HepG2 (cell line): ENCODE measurements around the gene SRD5A1. TPM values are rescaled to one million over a fixed set of nuclear protein-coding genes. Genes with fewer than 3 reads are reported as not detected.

ENCODE experiments used
- ATAC-seq: fragments of 200-7000 bp; cut with Tn5 transposase; 3 replicates; pipeline ENCODE4 v1.9.1; 2020; ENCODE audit warnings: mild to moderate bottlenecking, moderate library complexity
- BruUV-seq: library from RNA; stranded (reverse); fragments of 400-500 nt; replicated peaks from 2 replicates; lab custom pipeline; 2021; lab: Mats Ljungman, UMichigan
- CTCF ChIA-PET: fragments of 300-600 bp; formaldehyde crosslinking; extraction: SDS; loops from one replicate; lab custom pipeline; 2021; ENCODE audit warnings: low total read pairs, inconsistent platforms, low intra/inter-chr PET ratio; lab: Yijun Ruan, JAX
- POLR2A ChIA-PET: fragments of 350-600 bp; sonication (Branson Sonifier 250); formaldehyde crosslinking; loops from one replicate; lab custom pipeline; 2020; ENCODE audit warnings: antibody characterized with exemption, inconsistent platforms; lab: Yijun Ruan, JAX
- DNase-seq: peaks from one replicate; pipeline ENCODE4 v3.0.0-alpha.2; 2015; ENCODE audit warnings: low spot score
- FAIRE-seq: peaks from 3 replicates; lab custom pipeline; 2011; peaks lifted over from hg19 to GRCh38; lab: Jason Lieb, UNC
- H2AFZ ChIP-seq: one replicate; pipeline ENCODE4 v1.6.1; 2011; ENCODE audit warnings: low read length, inconsistent platforms
- H3K27ac ChIP-seq: fragments of 300-600 bp; 3 replicates; pipeline ENCODE4 v1.8.0; 2011; ENCODE audit warnings: mixed run types, mild to moderate bottlenecking, mixed read lengths, low read length, inconsistent platforms; ENCODE audit not compliant: insufficient read depth; ENCODE audit errors: extremely low read length
- H3K27me3 ChIP-seq, 2 experiments: fragments of 200-600 bp in 1 of 2; 2 replicates in 1 of 2; 3 replicates in 1 of 2; pipeline versions ENCODE4 v1.6.0 to v1.8.0; 2011; ENCODE audit warnings: low read length in 2 of 2, mild to moderate bottlenecking in 2 of 2, moderate library complexity in 2 of 2, inconsistent platforms in 1 of 2; ENCODE audit not compliant: insufficient read depth in 2 of 2, control insufficient read depth in 1 of 2
- H3K36me3 ChIP-seq, 2 experiments: fragments of 200-600 bp in 1 of 2; replicated peaks in 1 of 2; 2 replicates in 1 of 2; 3 replicates in 1 of 2; pipeline versions ENCODE4 v1.5.1 to v1.8.0; 2011; ENCODE audit warnings: low read length in 2 of 2, inconsistent platforms in 1 of 2; ENCODE audit not compliant: insufficient read depth in 2 of 2, control insufficient read depth in 1 of 2
- H3K4me1 ChIP-seq: 2 replicates; pipeline ENCODE4 v1.5.1; 2012; ENCODE audit warnings: low read length, inconsistent platforms; ENCODE audit not compliant: insufficient read depth
- H3K4me2 ChIP-seq: 2 replicates; pipeline ENCODE4 v1.6.0; 2011; ENCODE audit warnings: low read depth, low read length, inconsistent platforms
- H3K4me3 ChIP-seq, 3 experiments: fragments of 200-600 bp in 1 of 3; sonication (generic), shearing (Covaris generic) in 1 of 3; replicated peaks in 1 of 3; 2 replicates each; pipeline ENCODE4 v1.5.1; 2011 to 2016; ENCODE audit warnings: low read length in 3 of 3, inconsistent platforms in 2 of 3, low read depth in 2 of 3, mild to moderate bottlenecking in 2 of 3, control low read depth in 1 of 3, mixed read lengths in 1 of 3; ENCODE audit not compliant: insufficient read depth in 1 of 3
- H3K79me2 ChIP-seq: one replicate; pipeline ENCODE4 v1.6.1; 2011; ENCODE audit warnings: low read length, inconsistent platforms; ENCODE audit not compliant: insufficient read depth
- H3K9ac ChIP-seq: 2 replicates; pipeline ENCODE4 v1.6.0; 2011; ENCODE audit warnings: mild to moderate bottlenecking, low read depth, low read length, inconsistent platforms; ENCODE audit not compliant: insufficient read depth
- H3K9me3 ChIP-seq: 2 replicates; pipeline ENCODE4 v1.5.1; 2012; ENCODE audit warnings: mild to moderate bottlenecking, low read length
- H4K20me1 ChIP-seq: 2 replicates; pipeline ENCODE4 v1.6.0; 2011; ENCODE audit warnings: inconsistent platforms, mild to moderate bottlenecking, low read length, moderate library complexity; ENCODE audit not compliant: insufficient read depth
- FOXK2 ChIP-seq: fragments of 450-650 bp; IDR thresholded peaks from 2 replicates; pipeline ENCODE4 v1.6.1; 2016
- HNRNPK ChIP-seq: fragments of 200-400 bp; formaldehyde crosslinking; IDR thresholded peaks from 2 replicates; pipeline ENCODE4 v1.6.1; 2018; ENCODE audit warnings: low read length, low read depth, moderate library complexity, mild to moderate bottlenecking; ENCODE audit not compliant: poor library complexity, severe bottlenecking
- ZFP41 ChIP-seq: sonication (generic); formaldehyde crosslinking; IDR thresholded peaks from 2 replicates; pipeline ENCODE4 v1.4.0; 2020; ENCODE audit warnings: mild to moderate bottlenecking, missing genetic modification reagents, borderline replicate concordance
- ZNF747 ChIP-seq: sonication (generic); formaldehyde crosslinking; IDR thresholded peaks from 2 replicates; pipeline ENCODE4 v1.8.1; 2023; ENCODE audit warnings: missing genetic modification reagents, mild to moderate bottlenecking, borderline replicate concordance
- ZNF841 ChIP-seq: sonication (generic); formaldehyde crosslinking; IDR thresholded peaks from 2 replicates; pipeline ENCODE4 v1.8.1; 2023; ENCODE audit warnings: missing genetic modification reagents, borderline replicate concordance
- ZSCAN25 ChIP-seq: sonication (generic); formaldehyde crosslinking; IDR thresholded peaks from 2 replicates; pipeline ENCODE4 v1.8.0; 2022; ENCODE audit warnings: mild to moderate bottlenecking, missing genetic modification reagents
- WGBS: methylation state at CpG from one replicate; pipeline ENCODE4 v1.1.6; 2017; ENCODE audit warnings: low lambda C conversion rate; 5-methylcytosine and 5-hydroxymethylcytosine counted together
- in situ Hi-C: cut with HindIII; loops from 2 replicates; pipeline ENCODE4 v1.10.0; 2017; ENCODE audit warnings: low pct_unique_long_range_greater_than_20kb; ENCODE audit not compliant: extremely low pct_ligation_motif_present
- intact Hi-C: fragments of 100-400 bp; cut with micrococcal nuclease; formaldehyde crosslinking; loops from one replicate; pipeline ENCODE4 v1.10.0; 2022; ENCODE audit not compliant: unreplicated experiment
- polyA plus RNA-seq, 8 experiments: library from polyadenylated mRNA; depleted of rRNA in 3 of 8; stranded (reverse) in 7 of 8; unstranded in 1 of 8; fragments of >200 nt; fragmentation: Illumina TruSeq in 4 of 8; extraction: Trizol in 4 of 8; gene quantifications; 2 replicates each; pipeline versions ENCODE4 v1.2.1 to v1.2.3, GENCODE V29; 2011 to 2016; ENCODE audit warnings: low read depth in 4 of 8, missing spikeins in 1 of 8, mixed read lengths in 1 of 8; ENCODE audit not compliant: insufficient read depth in 1 of 8
- total RNA-seq, 5 experiments: library from RNA; depleted of rRNA; stranded (reverse); fragments of >200 nt; fragmentation: Illumina TruSeq; extraction: Trizol; gene quantifications; 2 replicates each; pipeline ENCODE4 v1.2.3, GENCODE V29; 2016; ENCODE audit warnings: low read depth in 1 of 5
- TF ChIP-seq, protein P1 (sequence below): IDR thresholded peaks from 2 replicates; pipeline ENCODE4 v1.6.1; 2016
- TF ChIP-seq, protein P2 (sequence below): sonication (generic); formaldehyde crosslinking; IDR thresholded peaks from 2 replicates; pipeline ENCODE4 v1.5.0; 2020; ENCODE audit warnings: missing genetic modification reagents

The SRD5A1 gene
- total and polyA plus RNA-seq, 2 of the 13 experiments (the other 11 are each of a cell fraction or from before 2014, with no cell fraction given) = 6.1 to 9.9 TPM

DNA sequence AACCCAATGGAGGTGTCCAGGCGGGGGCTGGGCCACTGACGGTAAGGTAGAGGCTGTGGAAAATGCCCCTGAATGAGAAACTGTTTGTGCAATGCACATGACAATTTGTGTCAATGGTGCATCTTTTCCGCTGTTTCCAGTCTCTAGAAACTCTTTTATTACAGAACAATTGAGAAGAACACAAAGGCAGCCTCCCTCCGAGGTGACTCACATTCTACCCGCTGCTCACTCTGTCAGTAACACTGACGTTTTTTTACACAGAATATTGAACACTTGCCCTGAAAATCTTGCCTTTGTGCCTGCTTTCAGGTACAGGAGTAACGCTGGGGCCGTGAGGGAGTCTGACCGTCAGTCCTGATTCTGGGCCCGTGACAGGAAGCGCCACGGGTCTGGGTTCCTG, 68.3 kb downstream of the SRD5A1 start (continued):
- no peak for TF ChIP-seq ZFP41 (CRISPR knock-in tag)
- TF ChIP-seq ZSCAN25 = no peak

DNA sequence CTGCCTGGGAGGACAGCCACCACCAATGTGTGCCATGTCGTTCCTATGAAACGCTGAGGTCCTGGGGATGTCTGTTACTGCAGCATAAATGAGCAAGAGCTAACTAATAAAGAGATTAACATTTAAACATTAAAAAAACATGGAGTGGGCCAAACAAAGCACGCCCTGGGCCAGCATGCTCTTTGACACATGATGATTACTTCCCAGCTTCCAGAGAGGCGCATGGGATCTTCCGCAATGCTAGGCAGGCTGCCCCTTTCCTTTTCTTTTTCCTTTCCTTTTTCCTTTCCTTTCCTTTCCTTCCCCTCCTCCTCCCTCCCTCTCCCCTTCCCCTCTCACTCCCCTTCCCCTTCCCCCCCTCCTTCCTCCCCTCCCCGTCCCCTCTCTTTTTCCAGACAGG, 69.4 kb downstream of the SRD5A1 start:
- 66% methylated on average over 6 of the region's 6 CpGs for WGBS
- no peak overlapping the region for H3K9ac ChIP-seq
- H3K36me3 ChIP-seq = no peaks in the 10 kb centered on the region
- intact Hi-C loops (no loop called here), in situ Hi-C loops (no loop called here)
- H3K27me3 ChIP-seq = peaks cover 0 to 41% of the 10 kb centered on the region in 2 experiments; a peak in 4 of 5 replicates
- no peak overlapping the region for H2AFZ ChIP-seq
- H3K27ac ChIP-seq = no peak overlapping the region
- no peaks in the 10 kb centered on the region for H3K9me3 ChIP-seq
- H3K79me2 ChIP-seq = no peaks in the 10 kb centered on the region
- H3K4me2 ChIP-seq = no peak overlapping the region
- H3K4me3 ChIP-seq = no peak overlapping the region
- CTCF ChIA-PET = no interaction called here
- DNase-seq (no peak), ATAC-seq (no peak), FAIRE-seq (no peak)
- no peaks in the 10 kb centered on the region for H4K20me1 ChIP-seq
- BruUV-seq = no TSS peak
- TF ChIP-seq, protein P1, sequence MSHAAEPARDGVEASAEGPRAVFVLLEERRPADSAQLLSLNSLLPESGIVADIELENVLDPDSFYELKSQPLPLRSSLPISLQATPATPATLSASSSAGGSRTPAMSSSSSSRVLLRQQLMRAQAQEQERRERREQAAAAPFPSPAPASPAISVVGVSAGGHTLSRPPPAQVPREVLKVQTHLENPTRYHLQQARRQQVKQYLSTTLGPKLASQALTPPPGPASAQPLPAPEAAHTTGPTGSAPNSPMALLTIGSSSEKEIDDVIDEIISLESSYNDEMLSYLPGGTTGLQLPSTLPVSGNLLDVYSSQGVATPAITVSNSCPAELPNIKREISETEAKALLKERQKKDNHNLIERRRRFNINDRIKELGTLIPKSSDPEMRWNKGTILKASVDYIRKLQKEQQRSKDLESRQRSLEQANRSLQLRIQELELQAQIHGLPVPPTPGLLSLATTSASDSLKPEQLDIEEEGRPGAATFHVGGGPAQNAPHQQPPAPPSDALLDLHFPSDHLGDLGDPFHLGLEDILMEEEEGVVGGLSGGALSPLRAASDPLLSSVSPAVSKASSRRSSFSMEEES (CRISPR knock-in tag) = no peak
- TF ChIP-seq, protein P2, sequence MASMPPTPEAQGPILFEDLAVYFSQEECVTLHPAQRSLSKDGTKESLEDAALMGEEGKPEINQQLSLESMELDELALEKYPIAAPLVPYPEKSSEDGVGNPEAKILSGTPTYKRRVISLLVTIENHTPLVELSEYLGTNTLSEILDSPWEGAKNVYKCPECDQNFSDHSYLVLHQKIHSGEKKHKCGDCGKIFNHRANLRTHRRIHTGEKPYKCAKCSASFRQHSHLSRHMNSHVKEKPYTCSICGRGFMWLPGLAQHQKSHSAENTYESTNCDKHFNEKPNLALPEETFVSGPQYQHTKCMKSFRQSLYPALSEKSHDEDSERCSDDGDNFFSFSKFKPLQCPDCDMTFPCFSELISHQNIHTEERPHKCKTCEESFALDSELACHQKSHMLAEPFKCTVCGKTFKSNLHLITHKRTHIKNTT (CRISPR knock-in tag) = no peak
- TF ChIP-seq FOXK2 (no peak), ZNF841 (CRISPR knock-in tag) (no peak), ZNF747 (CRISPR knock-in tag) (no peak), HNRNPK (peak; percentile 81)
- POLR2A ChIA-PET = no interaction called here
- H3K4me1 ChIP-seq = no peaks in the 10 kb centered on the region
